ENCODE data around the gene HOMER3.

HOMER3 gene

DNA sequence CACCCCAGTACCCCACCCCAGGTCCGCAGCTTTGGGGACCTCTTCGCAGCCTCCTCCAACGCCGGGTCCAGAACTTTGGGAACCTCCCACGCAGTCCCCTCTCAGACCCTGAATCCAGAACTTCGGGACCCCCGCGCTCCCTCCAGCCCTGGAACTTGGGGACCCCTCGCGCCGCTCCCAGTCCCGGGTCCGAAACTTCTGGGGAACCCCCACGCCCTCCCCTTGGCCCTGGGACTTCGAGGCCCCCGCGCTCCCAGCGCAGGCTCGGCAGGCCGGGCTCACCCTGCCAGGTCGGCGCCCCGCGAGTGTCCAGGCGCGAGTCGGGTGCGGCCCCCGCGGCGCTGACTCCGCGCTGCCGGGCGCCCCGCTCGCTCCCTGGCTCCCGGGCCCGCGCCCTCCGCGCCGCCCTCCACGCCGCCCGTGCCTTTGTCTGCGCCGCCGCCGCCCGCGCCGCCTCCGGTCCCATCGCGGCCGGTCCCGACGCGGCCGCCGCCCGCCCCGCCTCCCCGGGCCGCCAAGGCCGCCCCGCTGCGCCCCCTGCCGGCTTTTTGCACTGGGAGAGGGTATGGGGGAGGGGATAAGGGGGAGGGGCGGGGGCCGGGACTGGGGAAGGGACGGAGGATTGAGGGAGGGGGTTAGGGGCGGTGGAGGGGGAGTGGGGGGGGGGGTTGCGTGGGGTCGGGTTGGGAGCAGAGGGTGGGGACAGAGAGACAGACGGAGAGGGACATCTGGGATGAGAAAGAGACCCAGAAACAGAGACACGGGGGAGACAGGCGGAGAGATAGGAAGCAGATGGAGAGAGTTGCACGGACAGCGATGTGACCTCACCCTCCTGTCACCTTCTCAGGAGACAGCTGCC is at the start of gene HOMER3:
Gene HOMER3 (minus strand): TSS at position 449 of the 859 bp plus-strand sequence. CDS start 2,235 bp downstream, outside the sequence.
- DNase-seq, result no peak

DNA sequence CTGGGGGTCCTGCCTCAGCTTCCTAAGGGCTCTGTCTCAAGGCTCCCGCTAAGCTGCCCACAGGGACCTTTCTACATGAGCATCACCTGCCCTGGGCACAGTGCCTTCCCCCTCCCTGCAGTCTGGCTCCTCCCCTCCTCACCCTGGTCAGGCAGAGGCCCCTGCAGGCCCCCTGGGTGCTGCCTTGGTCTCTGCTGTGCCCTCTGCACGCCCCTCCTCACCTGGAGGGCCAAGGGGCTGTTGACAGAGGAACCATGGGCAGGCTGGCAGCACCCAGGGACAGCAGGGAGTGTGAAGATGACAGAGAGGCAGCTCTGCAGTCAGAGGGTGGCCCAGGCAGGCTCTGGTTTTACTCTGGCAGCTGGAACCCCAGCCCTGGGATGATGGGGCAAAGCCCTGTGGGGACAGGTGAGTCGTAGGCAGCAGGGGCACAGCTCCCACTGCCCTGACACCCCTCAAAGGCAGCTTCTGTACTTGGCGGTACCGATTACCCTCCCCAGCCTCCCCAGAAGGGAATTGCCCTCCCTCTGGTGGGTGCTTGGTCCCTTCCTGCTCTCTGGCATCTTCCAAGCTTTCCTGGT is 49.2 kb upstream of the HOMER3 start:
- DNase-seq, result no peak

DNA sequence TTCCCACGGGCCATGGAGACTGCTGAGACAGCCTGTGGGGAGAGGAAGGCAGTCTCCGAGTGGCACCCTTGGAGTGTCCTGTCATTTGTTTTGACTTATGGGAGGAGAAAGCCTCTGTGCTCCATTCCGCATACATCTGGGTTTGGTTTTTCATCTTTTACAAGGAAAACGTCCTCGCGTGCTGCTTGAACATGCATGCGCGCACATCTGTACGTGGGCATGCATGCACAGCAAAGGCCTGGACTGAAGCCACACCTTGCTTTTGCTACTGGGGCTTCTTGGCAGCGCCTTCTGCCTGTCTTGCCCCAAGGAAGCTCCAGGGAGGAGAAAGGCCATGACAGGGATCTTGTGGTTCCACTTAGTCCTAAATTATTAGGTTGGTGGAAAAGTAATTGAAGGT is 48.3 kb upstream of the HOMER3 start:
- DNase-seq, result no peak

DNA sequence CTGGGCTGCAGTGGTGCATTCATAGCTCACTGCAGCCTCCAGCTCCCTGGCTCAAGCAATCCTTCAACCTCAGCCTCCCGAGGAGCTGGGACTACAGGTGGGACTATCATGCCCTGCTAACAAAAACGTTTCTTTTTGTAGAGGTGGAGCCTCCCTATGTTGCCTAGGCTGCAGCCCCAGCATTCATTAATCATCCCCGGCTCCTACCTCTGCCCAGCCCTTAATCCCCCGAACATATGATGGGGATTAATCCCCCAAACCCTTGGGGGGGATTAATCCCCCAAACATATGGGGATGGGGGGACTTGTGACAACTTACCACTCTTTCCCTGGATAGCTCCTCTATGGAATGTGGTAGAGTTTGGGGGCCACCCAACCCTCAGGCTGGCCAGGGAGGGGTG is 46.4 kb upstream of the HOMER3 start:
- DNase-seq, result no peak

DNA sequence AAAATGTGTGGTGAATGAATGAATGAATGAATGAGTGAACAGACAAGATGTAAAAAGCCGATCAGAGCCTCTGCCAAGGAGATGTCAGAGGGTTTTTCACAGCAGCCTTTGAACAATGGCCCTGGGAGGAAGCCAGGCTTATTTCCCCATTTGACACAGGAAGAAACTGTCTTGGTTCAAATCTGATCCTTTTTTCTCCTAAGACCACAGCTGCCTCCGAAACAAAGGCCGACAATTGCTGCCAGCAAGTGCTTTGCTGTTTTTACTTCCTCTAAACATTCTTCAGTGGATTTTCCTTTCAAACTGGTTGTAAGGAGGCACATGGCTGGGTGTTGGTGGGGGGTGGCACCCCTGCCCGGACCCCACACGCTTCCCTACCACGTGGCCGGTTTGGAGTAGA is 44.2 kb upstream of the HOMER3 start:
- DNase-seq, result no peak

DNA sequence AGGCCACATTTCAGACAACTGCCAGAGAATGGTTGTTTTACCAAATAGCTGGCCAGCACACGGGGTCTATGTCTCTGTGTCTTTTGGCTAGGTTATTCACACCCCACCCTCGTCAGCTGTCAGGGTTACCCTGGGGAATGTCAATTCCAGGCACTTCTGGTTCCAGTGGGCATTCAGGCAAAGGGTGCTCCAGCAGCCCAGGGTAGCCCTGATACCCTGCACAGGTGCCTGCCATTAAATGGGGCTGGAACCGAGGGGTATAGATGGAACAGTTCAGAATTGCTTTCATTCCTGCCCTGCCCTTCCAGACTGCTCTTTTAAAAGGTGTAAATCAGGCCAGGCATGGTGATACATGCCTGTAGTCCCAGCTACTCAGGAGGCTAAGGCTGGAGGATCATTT is 43.2 kb upstream of the HOMER3 start:
- no peak for DNase-seq

DNA sequence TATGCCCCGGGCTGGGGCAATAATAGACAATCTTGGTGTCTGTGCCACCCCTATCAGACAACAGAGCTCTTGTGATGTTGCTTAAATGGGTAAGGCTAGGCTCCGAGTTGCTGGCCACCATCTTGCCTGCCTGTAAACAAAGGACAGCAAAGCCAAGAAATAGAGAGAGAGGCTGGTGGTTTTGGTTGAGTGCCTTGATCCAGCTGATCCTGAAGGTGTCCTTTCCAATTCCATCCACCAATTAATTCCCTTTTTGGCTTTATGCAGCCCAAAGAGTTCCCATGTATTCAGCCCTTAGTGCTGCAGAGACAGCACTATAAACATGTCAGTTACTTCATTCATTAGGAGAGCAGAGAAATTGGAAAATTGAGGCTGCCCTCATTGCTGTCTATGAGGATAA is 41.7 kb upstream of the HOMER3 start:
- no peak for DNase-seq

DNA sequence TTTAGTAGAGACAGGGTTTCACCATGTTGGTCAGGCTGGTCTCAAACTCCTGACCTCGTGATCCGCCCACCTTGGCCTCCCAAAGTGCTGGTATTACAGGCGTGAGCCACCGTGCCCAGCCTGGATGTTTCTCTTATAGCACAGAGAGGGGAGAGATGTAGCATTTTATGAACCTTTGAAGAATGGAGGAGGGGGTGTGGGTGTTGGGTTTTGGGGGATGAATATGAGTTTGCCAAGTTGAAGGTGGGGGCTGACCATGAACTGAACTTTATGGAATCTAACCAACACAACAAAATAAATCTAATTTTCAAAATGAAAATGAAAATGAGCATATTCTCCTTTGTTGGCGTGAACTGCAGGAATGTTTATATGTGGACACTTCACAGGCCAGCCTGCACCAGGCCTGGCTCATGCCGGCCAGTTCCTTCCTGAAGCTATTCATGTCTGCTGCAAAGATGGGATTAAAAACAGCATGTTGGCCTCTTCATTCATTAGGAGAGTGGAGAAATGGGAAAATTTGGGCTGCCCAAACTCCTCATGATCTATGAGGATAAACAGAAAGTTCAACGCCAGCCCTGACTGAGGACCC is 39.5 kb upstream of the HOMER3 start:
- no peak for DNase-seq

DNA sequence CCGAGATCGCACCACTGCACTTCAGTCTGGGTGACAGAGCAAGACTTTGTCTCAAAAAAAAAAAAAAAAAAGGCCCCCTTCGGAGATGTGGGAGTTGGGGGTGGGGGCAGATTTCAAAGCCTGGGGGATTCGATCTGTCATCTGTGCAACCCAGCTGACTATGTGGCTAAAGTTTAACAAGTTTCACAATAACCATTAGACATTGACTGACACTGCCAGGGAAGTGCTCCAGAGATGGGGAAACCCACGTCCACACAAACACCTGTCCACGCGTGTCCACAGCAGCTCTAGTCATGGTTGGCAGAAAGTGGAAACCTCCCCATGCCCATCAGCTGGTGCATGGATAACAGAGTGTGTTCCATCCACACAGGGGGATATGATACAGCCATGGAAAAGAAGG is 37.6 kb upstream of the HOMER3 start:
- DNase-seq, result no peak

DNA sequence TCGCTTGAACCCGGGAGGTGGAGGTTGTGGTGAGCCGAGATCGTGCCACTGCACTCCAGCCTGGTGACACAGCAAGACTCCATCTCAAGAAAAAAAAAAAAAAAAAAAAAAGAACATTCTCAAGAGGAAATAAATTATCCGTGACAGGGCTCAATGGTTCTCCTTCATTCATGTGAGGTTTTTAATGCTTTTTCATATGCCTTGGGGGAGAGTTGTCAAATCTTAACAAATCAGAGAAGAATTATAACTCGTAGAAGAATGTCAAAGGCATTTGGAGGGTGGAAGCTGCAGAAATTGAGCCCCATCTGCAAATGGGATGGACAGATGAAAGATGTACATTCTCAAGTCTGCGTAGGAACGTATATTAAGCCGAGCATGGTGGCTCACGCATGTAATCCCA is 34.9 kb upstream of the HOMER3 start:
- DNase-seq, result no peak

DNA sequence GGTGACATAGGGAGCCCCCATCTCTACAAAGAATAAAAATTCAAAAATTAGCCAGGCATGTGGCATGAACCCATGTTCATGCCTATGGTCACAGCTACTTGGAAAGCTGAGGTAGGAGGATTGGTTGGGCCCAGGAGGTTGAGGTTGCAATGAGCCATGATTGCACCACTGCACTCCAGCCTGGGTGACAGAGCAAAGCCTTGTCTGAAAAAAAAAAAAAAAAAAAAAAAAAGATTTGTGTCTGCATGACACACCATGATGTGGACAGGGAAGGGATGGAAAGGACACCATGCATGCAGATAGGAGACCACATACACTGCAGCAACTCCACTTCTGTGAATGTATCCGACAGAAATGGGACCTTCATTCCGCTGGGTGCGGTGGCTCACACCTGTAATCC is 34.0 kb upstream of the HOMER3 start:
- no peak for DNase-seq

DNA sequence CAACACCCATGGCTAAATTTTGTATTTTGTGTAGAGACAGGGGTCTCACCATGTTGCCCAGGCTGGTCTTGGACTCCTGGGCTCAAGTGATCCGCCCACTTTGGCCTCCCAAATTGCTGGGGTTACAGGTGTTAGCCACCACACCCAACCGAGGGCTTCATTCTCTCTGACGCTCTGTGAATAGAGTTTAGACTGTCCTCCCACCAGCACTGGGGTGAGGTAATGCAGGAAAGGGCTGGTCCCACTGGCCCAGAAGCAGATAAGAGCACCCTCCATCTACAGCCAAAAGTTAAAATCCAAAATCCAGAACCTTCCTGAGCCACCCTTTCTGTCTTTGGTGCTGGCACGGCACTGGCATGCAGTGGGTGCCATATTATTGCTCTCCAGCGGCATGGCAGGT is 31.8 kb upstream of the HOMER3 start:
- no peak for DNase-seq

DNA sequence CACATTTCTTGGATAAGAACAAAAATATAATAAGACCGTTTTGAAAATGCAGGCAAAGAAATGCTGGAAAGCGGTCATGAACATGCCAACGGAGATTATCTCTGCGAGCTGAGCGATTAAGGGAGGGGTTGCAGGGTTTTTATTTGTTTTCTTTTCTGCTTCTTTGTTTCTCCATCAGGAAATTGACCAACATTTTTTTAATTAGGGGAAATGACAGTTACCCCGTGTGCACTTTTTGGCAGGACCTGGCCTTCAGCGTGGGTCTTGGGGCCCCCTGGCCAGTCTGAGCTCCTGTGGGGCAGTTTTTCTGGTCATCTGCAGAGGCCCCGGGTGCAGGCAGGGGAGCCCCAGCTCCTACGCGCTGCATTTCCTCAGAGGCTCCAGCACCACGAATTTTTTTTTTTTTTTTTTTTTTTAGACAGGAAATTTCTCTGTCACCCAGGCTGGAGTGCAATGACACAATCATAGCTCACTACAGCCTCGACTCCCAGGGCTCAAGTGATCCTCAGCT is 31.3 kb upstream of the HOMER3 start:
- no peak for DNase-seq

DNA sequence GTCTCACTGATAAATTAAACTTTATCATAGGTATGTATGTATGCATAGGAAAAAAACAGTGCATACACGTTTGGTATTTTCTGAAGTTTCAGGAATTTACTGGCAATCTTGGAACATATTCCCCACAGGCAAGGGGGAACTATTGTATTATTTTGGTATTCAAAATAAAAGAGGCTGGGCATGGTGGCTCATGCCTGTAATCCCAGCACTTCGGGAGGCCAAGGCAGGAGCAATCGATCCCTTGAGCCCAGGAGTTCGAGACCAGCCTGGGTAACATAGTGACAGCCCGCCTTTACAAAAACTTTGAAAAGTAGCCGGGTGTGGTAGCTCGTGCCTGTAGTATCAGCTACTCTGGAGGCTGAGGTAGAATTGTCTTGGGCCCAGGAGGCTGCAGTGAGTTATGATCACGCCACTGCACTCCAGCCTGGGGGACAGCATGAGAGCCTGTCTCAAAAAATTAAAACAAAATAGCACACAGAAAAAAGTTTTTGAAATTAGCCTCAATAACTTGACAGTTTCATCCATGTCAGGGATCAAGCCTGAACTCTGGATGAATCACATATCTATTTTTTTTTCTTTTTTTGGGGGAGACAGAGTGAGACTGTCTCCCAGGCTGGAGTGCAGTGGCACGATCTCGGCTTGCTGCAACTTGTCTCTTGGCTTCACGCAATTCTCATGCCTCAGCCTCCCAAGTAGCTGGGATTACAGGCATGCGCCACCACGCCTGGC is 29.1 kb upstream of the HOMER3 start:
- no peak for DNase-seq

DNA sequence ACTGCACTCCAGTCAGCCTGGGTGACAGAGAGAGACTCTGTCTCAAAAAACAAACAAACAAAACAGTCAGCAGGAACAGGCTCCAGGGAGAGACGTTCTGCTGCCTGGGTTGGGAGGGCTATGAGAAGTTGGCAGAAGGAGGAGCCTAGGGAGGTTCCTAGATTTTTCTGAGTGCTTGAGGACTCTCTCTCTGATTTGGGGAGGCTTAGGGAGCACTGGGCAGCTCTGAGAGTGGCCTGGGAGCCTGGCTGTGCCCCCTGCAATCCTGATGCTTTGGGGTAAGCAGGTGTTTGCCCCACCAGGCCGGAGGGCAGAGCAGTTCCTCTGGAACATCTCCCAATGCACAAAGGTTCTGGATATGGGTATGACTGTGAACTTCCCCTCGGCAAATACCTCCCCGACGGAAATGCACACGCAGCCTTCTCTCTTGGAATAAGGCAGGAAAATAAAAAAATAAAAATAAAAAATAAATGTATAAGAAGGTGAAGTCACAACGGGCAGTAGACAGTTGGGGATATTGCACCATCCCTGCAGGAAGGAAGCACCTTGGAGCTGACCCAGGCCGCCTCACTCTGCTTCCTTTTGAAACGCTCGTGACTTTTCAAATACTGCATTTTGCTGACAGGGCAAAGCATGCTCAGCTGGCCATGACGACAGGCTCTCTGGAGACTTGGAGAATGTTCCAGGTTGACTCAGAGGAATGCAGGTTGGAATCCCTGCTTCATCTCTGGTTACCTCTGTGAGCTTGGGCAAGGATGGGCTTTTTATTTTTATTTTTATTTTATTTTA is 26.5 kb upstream of the HOMER3 start:
- DNase-seq, result no peak

DNA sequence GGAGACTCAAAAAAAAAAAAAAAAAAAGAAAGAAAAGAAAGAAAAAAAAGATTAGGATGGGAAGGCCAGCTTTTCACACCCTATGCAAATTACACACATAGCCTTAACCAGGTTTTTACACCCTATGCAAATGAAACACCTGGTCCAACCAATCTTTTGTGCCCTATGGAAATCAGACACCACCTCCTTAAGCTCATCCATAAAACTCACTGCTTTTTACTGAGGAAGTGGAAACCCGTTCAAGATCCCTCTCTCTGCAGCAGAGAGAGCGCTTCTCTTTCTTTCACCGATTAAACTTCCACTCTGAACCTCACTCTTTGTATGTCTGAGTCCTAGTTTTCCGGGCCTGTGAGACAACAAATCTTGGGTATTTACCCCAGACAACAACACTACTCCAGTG is 25.3 kb upstream of the HOMER3 start:
- DNase-seq, result no peak

DNA sequence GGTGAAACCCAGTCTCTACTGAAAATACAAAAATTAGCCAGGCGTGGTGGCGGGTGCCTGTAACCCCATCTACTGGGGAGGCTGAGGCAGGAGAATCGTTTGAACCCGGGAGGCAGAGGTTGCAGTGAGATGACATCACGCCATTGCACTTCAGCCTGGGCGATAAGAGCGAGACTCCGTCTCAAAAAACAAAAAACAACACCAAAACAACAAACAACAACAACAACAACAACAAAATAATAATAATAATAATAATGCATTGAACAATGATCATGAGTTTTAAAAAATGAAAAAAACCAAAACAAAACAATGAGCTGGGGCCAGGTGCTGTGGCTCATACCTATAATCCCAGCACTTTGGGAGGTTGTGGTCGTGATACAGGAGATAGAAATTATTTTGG is 23.1 kb upstream of the HOMER3 start:
- DNase-seq, result no peak

DNA sequence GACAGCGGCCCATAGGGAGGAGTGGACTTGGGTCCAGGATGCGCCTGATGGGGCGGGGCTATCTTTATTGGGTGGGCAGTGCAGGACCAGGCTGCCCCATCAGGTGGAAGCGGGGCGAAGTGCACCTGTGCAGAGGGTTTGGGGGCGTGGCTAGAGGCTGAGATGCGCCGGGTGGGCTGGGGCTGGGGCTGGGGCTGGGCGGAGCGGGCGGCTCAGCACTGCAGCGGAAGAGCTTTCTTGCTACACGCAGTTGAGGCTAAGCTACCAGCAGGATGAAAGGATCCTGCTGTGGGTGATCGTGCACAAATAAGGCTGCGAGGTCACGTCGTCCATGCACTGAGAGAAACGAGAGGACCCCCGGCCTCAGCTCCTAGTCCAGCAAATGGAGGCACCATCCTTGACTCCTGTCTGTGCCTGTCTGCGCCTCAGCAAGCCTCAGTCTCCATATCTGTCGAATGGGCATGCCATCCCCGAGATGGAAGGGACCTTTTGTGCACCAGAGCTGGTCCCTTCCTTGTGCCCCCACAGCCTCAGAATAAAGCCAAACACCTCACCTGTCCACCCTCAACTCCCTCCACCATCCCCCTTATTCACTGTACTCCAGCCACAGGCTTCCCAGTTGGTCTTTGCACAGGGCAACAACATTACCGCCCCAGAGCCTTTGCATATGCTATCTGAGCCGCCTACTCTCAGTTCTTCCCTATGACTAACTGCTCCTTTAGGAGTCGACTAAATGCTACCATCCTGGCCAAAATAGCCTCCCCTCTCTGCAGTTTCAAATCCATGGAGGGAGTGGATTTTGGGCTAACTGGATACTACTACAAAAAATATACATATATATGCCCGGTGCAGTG is 21.0 kb upstream of the HOMER3 start:
- no peak for DNase-seq

DNA sequence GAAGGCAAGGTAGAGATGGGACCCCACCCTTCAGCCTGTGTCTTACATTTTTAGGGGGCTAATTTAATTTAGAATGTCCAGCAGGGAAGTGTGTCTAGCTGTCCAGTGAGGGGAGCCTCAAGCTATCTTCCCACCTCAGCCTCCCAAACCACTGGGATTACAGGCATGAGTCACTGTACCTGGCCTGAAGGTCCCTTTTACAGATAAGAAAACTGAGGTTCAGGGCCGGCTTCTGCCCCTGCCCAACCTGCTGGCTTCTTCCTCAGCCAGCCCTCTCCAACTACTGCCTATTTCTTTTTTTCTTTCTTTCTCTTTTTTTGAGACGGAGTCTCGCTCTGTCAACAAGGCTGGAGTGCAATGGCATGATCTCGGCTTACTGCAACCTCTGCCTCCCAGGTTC is 19.4 kb upstream of the HOMER3 start:
- no peak for DNase-seq

DNA sequence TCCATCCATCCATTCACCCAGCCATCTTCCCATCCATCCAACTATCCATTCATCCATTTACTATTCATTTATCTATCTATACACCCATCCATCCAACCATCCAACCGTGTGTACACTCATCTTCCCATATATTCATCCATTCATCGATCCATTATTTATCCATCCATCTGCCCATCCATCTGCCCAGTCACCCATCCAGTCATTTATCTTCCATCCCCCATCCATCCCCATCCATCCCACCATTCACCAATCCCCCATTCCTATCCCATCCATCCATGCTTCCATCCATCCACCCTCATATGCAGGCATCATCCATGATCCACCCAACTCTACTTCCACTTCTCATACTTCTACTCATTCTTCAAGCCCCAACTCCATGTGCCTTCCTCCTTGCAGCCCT is 14.0 kb upstream of the HOMER3 start:
- DNase-seq, result no peak

DNA sequence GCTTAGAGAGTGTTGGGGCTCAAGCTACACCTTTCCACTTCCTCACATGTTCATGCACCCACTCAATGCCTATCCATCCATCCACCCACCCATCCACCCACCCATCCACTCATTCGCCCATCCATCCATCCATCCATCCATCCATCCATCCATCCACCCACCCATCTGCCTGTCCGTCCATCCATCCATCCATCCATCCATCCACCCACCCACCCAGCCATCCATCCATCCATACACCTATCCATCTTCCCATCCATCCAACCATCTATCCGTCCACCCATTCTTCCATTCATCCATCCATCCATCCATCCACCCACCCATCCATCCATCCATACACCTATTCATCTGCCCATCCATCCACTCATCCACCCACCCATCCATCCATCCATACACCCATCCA is 13.1 kb upstream of the HOMER3 start:
- DNase-seq, result no peak
